SJCRH30 (cell line): ENCODE results near the gene CCNG1. TPM values are rescaled to one million over a fixed set of nuclear protein-coding genes. Genes with fewer than 3 reads are reported as not detected.

Experiments
- total RNA-seq: library from RNA; depleted of rRNA; stranded (reverse); fragments of >200 nt; shearing (Covaris generic); gene quantifications from 2 replicates; pipeline ENCODE4 v1.2.3, GENCODE V29; 2014; rRNA removed

CCNG1 gene
- total RNA-seq, 1 experiment from 2014 or later: 202 TPM

Other genes starting within 250 kb of the CCNG1 start
- gene NUDCD2, start 22.5 kb downstream of the CCNG1 start, total RNA-seq: 19.1 and 20.1 TPM in 2 replicates
- gene HMMR, start 23.0 kb downstream of the CCNG1 start, total RNA-seq: 74.1 and 92.5 TPM in 2 replicates
- 40.6 and 42.2 TPM in 2 replicates for gene MAT2B, start 68.0 kb downstream of the CCNG1 start, total RNA-seq